Smooth muscle cell (in vitro differentiated cells): Measurements from ENCODE around the gene ASF1A. TPM values are rescaled to one million over a fixed set of nuclear protein-coding genes. Genes with fewer than 3 reads are reported as not detected.

Source experiments
- DNase-seq: peaks from one replicate; lab custom pipeline; 2025; ENCODE audit not compliant: unreplicated experiment; lab: John Stamatoyannopoulos, UW
- H2AFZ ChIP-seq: fragments of 200-600 bp; sonication (generic); 2 replicates; pipeline ENCODE4 v1.6.0; 2016; ENCODE audit warnings: antibody characterized with exemption, low read depth, mild to moderate bottlenecking
- H3F3A ChIP-seq: fragments of 200-600 bp; sonication (generic); 2 replicates; pipeline ENCODE4 v1.6.0; 2017; ENCODE audit warnings: antibody characterized with exemption, low read depth
- H3K27ac ChIP-seq: fragments of 200-600 bp; sonication (generic); 2 replicates; pipeline ENCODE4 v1.5.1; 2016; ENCODE audit warnings: low read depth, mild to moderate bottlenecking
- H3K27me3 ChIP-seq: fragments of 200-600 bp; sonication (generic); 2 replicates; pipeline ENCODE4 v1.6.1; 2016; ENCODE audit warnings: low read depth, mild to moderate bottlenecking
- H3K36me3 ChIP-seq: fragments of 200-600 bp; sonication (generic); 2 replicates; pipeline ENCODE4 v1.5.1; 2016; ENCODE audit warnings: low read depth
- H3K4me1 ChIP-seq: fragments of 200-600 bp; sonication (generic); 2 replicates; pipeline ENCODE4 v1.5.1; 2016; ENCODE audit warnings: low read depth
- H3K4me2 ChIP-seq: fragments of 200-600 bp; sonication (generic); 2 replicates; pipeline ENCODE4 v1.6.0; 2016; ENCODE audit warnings: mild to moderate bottlenecking
- H3K4me3 ChIP-seq: fragments of 200-600 bp; sonication (generic); 2 replicates; pipeline ENCODE4 v1.5.1; 2016; ENCODE audit warnings: mild to moderate bottlenecking
- H3K79me2 ChIP-seq: fragments of 200-600 bp; sonication (generic); 2 replicates; pipeline ENCODE4 v1.6.0; 2016; ENCODE audit warnings: low read depth, mild to moderate bottlenecking
- H3K9ac ChIP-seq: fragments of 200-600 bp; sonication (generic); 2 replicates; pipeline ENCODE4 v1.6.0; 2016; ENCODE audit warnings: low read depth
- H3K9me3 ChIP-seq: fragments of 200-600 bp; sonication (generic); replicated peaks from 2 replicates; pipeline ENCODE4 v1.5.1; 2016; ENCODE audit warnings: low read depth
- H4K20me1 ChIP-seq: fragments of 200-600 bp; sonication (generic); 2 replicates; pipeline ENCODE4 v1.6.0; 2016; ENCODE audit warnings: low read depth
- WGBS: methylation state at CpG from one replicate; pipeline ENCODE4 v1.1.7; 2016; ENCODE audit warnings: low lambda C conversion rate; 5-methylcytosine and 5-hydroxymethylcytosine counted together
- polyA plus RNA-seq: library from polyadenylated mRNA; unstranded; fragments of >200 nt; fragmentation: Nextera tagmentation; extraction: Ambion mirVana; gene quantifications from 2 replicates; pipeline ENCODE4 v1.2.1, GENCODE V29; 2016
- total RNA-seq: library from RNA; depleted of rRNA; stranded (reverse); fragments of >200 nt; gene quantifications from 2 replicates; pipeline ENCODE4 v1.2.3, GENCODE V29; 2014
- TF ChIP-seq, protein P1 (sequence below): fragments of 200-600 bp; sonication (generic); IDR thresholded peaks from 2 replicates; pipeline ENCODE4 v1.5.1; 2017; ENCODE audit warnings: borderline replicate concordance, mild to moderate bottlenecking, antibody characterized with exemption; ENCODE audit not compliant: insufficient read depth, poor library complexity, severe bottlenecking

ASF1A gene
- total and polyA plus RNA-seq, 2 experiments from 2014 or later, result 33.4 to 38.8 TPM

DNA sequence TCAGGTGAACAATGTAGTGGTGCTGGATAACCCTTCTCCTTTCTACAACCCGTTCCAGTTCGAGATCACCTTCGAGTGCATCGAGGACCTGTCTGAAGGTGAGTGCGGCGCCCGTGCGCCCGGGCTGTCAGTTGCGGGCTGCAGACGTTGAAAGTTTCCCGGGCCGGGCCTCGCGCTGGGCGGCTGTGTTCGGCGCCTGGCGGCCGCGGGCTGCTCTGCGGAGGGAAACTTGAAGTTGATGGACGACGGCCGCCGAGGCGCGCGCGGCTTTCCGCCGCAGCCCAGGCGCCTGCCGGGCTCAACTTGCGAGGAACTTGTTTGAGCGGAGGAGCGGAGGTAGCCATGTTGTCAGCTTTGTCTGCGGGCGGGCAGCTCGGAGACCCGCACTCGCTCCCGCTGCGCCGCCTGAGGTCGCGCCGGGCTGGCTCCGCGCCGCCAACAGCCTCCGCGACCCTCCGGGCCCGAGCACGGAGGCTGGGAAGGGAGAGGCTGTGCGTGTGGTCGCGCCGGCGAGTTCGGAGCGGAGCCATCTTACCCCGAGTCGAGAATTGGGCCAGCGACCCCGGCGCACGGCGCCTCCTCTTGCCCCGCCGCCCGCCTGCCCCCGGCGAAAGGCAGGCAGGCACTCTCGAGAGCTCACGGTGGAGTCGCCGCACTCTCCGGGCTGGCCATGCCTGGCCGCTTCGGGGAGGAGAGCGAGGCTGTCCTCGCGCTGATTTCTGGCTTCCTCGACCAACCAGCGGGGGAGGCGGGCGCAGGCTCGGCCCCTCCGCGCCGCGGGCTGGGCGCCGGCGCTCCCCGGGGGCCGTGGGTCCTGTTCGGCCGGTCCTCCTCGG is 691 bp downstream of the ASF1A start:
- H3K4me1 ChIP-seq, result peaks cover 30% of the 10 kb centered on the region
- H3K79me2 ChIP-seq, result peaks cover 70% of the 10 kb centered on the region
- no peaks in the 10 kb centered on the region for H3K27me3 ChIP-seq
- peak overlapping the region; percentile 84 for H3K9ac ChIP-seq
- peak; percentile 50 for DNase-seq
- H3K9me3 ChIP-seq, result no peaks in the 10 kb centered on the region
- H4K20me1 ChIP-seq, result peaks cover 18% of the 10 kb centered on the region
- peaks cover 11% of the 10 kb centered on the region for H3F3A ChIP-seq
- under 1% methylated on average over 71 of the region's 102 CpGs for WGBS
- H3K27ac ChIP-seq, result peak overlapping the region; percentile 87
- H2AFZ ChIP-seq, result peak overlapping the region; percentile 83
- TF ChIP-seq, protein P1, sequence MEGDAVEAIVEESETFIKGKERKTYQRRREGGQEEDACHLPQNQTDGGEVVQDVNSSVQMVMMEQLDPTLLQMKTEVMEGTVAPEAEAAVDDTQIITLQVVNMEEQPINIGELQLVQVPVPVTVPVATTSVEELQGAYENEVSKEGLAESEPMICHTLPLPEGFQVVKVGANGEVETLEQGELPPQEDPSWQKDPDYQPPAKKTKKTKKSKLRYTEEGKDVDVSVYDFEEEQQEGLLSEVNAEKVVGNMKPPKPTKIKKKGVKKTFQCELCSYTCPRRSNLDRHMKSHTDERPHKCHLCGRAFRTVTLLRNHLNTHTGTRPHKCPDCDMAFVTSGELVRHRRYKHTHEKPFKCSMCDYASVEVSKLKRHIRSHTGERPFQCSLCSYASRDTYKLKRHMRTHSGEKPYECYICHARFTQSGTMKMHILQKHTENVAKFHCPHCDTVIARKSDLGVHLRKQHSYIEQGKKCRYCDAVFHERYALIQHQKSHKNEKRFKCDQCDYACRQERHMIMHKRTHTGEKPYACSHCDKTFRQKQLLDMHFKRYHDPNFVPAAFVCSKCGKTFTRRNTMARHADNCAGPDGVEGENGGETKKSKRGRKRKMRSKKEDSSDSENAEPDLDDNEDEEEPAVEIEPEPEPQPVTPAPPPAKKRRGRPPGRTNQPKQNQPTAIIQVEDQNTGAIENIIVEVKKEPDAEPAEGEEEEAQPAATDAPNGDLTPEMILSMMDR, result no peak
- H3K4me2 ChIP-seq, result peak overlapping the region; percentile 99
- H3K4me3 ChIP-seq, result peak overlapping the region; percentile 89
- no peaks in the 10 kb centered on the region for H3K36me3 ChIP-seq

DNA sequence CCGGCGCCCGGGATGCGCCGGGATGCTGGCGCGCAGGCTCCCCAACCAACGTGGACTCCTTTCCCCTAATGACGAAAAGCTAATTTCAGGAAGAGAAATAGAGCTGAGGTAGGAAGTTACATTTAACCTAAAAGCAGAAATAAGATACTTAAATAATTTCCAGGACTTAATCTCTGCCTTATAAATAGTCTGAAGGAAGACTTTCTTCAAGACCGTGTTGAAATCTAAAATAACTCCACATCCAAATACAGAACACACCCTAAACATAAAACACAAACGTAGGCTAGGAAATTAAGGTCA is 1.3 kb downstream of the ASF1A start:
- WGBS, result 0% methylated on average over 11 of the region's 11 CpGs
- TF ChIP-seq, protein P1, result no peak
- peaks cover 70% of the 10 kb centered on the region for H3K79me2 ChIP-seq
- H3K4me2 ChIP-seq, result peak overlapping the region; percentile 99
- peaks cover 11% of the 10 kb centered on the region for H3F3A ChIP-seq
- no peaks in the 10 kb centered on the region for H3K27me3 ChIP-seq
- H3K27ac ChIP-seq, result peak overlapping the region; percentile 87
- H4K20me1 ChIP-seq, result peaks cover 23% of the 10 kb centered on the region
- peak overlapping the region; percentile 84 for H3K9ac ChIP-seq
- H3K9me3 ChIP-seq, result no peaks in the 10 kb centered on the region
- peak overlapping the region; percentile 89 for H3K4me3 ChIP-seq
- peaks cover 34% of the 10 kb centered on the region for H3K4me1 ChIP-seq
- H2AFZ ChIP-seq, result peak overlapping the region; percentile 83
- DNase-seq, result no peak
- H3K36me3 ChIP-seq, result no peaks in the 10 kb centered on the region

DNA sequence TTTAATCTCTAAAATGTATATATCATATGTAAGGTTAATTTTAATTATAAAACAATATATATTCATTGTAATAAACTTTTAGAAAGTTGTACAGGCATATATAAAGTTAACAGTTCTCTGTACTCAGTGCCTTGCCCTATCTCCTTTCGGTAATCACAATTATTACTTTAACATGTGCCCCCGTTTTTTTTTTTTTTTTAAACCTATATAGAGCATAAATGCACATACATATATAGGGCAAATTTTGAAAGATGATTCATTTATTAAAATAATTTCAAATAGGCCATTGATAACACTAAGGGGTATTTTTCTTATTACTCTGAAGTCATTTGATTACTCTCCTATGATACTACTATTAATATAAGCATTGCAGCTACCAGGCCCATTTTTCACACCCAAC is 1.9 kb downstream of the ASF1A start:
- H3K4me2 ChIP-seq, result peak overlapping the region; percentile 99
- peak overlapping the region; percentile 89 for H3K4me3 ChIP-seq
- H3K36me3 ChIP-seq, result no peaks in the 10 kb centered on the region
- peaks cover 24% of the 10 kb centered on the region for H4K20me1 ChIP-seq
- H3K9me3 ChIP-seq, result no peaks in the 10 kb centered on the region
- peak overlapping the region; percentile 84 for H3K9ac ChIP-seq
- H3K79me2 ChIP-seq, result peaks cover 70% of the 10 kb centered on the region
- WGBS, result 30% methylated on average over 2 of the region's 2 CpGs
- peaks cover 38% of the 10 kb centered on the region for H3K4me1 ChIP-seq
- DNase-seq, result no peak
- H3K27ac ChIP-seq, result peak overlapping the region; percentile 87
- peaks cover 11% of the 10 kb centered on the region for H3F3A ChIP-seq
- peak overlapping the region; percentile 11 for H2AFZ ChIP-seq
- TF ChIP-seq, protein P1, result no peak
- H3K27me3 ChIP-seq, result no peaks in the 10 kb centered on the region
